HL-60/S4 treated with retinoic acid at 250 ng/mL for 4 days and 3 days (cell line): Measurements from ENCODE around the gene BRMS1L.
"Not testable (repeated sequence)": the region's sequence is repeated elsewhere in the genome, so short reads cannot be mapped to it uniquely, and the experiment has no call there.

Experiments used
- in situ Hi-C: fragments of 300-500 bp; cut with MboI; formaldehyde crosslinking; loops from 2 replicates; pipeline ENCODE4 v1.7.0; 2022; ENCODE audit warnings: low sequenced_read_pairs

The BRMS1L gene, protein sequence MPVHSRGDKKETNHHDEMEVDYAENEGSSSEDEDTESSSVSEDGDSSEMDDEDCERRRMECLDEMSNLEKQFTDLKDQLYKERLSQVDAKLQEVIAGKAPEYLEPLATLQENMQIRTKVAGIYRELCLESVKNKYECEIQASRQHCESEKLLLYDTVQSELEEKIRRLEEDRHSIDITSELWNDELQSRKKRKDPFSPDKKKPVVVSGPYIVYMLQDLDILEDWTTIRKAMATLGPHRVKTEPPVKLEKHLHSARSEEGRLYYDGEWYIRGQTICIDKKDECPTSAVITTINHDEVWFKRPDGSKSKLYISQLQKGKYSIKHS

DNA sequence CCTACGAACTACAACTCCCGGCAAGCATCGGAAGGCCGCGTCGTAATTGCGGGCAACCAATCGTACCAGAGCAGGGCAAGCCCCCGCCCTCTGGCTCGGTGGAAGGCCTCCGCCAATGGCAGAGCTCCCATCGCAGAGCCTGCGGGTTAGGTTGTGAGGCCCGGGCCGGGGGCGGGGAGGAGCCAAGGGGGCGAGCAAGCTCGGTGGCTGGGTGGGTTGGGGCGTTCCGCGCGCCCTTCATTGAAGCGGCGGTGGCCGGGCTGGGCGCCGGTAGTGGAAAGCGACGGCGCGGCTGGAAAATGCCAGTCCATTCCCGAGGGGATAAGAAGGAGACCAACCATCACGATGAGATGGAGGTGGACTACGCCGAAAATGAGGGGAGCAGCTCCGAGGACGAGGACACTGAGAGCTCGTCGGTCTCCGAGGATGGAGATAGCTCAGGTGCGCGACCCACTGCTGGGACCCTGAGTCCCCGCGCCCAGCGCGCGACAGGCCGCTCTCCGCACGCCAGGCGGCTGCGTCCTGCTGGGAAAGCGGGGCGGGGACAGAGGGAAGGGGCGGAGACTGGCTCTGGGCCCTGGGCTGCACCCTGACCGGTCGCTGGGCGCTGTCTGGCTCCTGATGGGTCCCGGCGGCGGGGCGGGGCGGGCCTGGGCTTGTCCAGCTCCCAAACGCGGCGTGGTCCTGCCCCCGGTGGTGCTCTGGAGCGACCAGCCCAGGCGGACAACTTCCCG is at the start of gene BRMS1L:
Gene BRMS1L, plus strand, starts transcription at position 121 of the 734 bp plus-strand sequence. Its CDS starts 179 bp downstream, at position 300.
- in situ Hi-C loops: no loop called here

DNA sequence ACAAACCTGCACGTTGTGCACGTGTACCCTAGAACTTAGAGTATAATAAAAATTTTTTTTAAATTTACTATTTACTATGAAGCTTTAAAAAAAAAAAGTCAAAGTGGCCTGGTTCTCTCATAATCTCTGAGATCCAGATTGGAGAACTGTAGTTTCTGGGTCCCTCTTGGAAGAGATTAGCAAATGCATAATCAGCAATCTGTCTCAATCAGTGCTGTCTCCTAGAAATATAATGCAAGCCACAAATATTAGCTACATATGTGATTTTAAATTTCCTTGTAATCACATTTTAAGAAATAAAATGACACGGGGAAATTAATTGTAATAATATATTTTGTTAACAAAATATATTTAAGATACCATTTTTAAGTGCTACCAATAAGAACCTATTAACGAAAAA is 49.3 kb upstream of the BRMS1L start:
- in situ Hi-C loops: no loop called here

DNA sequence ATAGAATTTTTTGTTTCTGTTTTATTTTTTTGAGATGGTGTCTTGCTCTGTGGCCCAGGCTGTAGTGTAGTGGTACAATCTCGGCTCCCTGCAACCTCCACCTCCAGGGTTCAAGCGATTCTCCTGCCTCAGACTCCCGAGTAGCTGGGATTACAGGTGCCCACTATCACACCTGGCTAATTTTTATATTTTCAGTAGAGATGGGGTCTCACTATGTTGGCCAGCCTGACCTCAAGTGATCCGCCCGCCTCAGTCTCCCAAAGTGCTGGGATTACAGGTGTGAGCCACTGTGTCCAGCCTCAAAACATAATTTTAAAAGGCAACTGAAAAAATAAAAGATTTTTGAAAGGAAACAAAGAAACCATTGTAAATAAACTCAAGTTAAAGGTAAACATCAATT is 48.6 kb upstream of the BRMS1L start:
- in situ Hi-C loops: not testable (repeated sequence)

DNA sequence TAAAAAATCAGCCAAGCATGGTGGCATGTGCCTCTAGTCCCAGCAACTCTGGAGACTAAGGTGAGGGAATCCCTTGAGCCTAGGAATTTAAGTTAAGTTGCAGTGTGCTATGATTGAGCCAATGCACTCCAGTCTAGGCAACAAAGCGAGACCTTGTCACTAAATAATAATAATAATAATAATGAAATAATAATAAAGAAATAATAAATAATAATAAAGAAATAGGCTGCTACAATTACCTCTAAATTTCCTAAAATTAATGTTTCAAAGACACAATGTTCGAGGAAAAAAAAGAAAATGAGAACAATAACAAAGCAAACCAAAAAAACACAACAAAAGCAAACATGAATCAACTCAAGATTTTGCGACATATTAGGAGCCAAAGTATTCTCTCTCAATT is 46.8 kb upstream of the BRMS1L start:
- in situ Hi-C loops: no loop called here

DNA sequence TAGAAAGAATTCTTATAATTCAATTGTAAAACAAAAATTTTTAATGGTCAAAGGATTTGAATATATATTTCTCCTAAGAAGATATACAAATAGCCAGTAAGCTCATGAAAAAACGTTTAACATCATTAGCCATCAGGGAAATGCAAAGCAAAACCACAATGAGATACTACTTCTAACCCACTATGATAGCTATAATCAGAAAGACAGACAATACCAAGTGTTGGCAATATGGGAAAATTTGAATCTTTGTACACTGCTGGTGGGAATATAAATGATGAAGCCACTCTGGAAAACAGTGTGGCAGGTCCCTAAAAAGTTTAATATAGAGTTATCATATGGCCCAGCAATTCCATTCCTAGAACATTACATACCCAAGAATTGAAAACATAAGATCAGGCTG is 42.4 kb upstream of the BRMS1L start:
- in situ Hi-C loops: no loop called here

DNA sequence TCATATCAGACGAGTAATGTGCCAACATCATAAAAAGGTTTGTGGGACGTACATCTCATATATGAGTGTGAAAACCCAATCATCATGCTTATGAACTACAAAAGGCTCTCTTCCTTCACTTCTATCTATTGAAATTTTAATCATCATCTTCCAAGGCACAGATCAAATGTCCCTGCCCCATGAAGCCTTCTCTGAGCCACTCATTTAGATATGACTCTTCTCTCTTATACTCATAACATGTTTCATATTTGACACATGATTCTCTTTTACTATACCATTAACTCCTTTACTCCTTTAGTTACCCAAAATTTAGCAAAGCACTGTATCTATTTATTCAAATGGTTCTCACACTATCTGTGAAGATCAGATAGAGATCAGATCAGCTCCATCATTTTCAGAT is 39.3 kb upstream of the BRMS1L start:
- in situ Hi-C loops: no loop called here

DNA sequence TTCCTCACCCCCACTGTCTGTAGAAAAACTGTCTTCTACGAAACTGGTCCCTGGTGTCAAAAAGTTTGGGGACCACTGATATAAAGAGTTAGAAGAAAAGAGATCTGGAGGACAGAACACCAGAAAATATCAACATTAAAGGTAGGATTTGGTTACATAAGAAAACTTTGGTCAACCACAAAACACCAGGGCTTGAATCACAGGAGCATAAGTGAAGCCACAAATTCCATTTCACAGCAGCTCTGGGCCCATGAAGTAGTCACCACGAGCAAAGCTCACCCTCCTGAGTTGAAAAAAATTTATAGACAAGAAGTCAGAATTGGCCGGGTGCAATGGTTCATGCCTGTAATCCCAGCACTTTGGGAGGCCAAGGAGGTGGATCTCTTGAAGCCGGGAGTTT is 36.5 kb upstream of the BRMS1L start:
- in situ Hi-C loops: no loop called here

DNA sequence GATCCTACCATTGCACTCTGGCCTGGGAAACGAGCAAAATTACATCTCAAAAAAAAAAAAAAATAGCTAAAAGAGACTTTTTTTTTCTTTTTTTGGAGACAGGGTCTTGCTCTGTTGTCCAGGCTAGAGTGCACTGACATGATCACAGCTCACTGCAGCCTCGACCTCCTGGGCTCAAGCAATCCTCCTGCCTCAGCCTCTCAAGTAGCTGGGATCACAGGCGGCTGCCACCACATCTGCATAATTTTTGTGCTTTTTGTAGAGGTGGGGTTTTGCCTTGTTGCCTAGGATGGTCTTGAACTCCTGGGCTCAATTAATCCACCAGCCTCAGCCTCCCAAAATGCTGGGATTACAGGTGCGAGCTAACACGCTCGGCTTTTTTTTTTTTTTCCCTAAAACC is 28.3 kb upstream of the BRMS1L start:
- in situ Hi-C loops: no loop called here

DNA sequence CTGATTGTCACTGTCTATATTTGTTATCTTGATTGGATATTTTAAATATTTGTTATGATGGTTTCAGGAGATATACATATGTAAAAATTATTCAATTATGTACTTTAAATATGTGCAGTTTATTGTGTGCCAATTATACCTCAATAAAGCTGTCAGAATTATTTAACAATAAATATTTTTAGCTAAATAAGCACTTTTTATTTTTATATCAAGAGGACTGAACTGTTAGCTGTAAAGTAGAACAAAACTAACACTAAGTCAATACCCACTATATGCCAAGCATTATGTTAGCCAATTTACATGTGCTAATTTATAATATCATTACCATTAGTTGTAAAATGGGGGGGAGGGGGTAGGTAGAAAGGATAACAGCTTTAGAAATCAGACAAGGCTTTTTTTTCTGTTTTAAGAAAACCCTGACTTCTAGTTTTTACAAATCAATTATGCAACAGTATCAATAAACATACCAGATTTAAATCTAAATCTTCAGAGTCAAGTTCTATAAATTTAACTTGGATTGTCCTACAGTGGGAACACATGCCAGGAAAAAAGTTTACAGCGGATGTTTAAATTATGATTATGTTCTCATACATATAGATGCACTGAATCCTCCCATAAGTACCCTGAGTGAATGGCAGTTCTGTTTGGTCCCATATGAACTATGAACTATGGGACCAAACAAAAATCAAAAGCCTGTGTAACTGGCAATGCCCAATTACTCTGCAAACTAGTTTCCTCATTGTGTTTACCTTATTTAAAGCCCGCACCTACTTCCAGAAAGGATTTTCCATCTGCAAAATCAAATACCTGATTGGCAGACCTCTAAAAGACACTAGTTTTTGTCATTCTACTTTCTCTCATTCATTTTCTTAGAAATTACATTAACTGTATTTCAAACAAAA is 19.9 kb upstream of the BRMS1L start:
- in situ Hi-C loops: no loop called here

DNA sequence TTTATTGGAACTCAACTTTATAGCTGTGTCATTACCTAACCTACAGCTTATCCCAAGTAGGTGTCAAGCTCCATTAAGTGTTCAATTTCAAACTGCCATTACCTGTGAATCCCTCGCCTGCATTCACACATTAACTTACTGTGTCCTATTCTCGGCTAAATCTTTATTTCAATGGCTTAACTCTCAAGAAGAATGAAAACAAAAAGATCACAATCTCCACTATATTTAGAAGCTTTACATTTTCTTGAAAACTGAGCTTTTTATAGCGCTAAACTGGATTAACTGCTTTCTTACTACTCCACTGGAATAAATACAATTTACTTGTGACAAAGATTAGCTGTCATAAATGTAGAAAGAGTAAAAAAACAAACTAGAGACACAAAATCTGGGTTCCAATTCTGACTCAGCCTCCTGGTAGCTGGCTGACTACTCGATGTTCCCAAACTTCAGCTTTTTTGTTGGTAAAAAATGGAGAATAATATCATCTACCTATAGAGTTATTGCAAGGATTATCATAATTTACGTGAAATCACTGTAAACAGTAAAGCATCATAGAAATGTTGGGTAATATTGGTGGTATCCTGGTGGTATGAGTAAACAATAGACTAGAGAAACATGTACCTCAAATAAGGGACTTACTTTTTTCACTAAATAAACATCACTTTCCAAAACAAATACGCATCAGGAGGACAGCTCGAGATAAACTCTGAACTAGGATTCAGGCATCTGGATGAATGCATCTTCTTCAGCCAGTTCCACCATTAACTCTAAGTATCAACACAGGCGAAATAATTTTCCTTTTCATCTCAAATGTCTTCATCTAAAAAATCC is 18.8 kb upstream of the BRMS1L start:
- in situ Hi-C loops: no loop called here

DNA sequence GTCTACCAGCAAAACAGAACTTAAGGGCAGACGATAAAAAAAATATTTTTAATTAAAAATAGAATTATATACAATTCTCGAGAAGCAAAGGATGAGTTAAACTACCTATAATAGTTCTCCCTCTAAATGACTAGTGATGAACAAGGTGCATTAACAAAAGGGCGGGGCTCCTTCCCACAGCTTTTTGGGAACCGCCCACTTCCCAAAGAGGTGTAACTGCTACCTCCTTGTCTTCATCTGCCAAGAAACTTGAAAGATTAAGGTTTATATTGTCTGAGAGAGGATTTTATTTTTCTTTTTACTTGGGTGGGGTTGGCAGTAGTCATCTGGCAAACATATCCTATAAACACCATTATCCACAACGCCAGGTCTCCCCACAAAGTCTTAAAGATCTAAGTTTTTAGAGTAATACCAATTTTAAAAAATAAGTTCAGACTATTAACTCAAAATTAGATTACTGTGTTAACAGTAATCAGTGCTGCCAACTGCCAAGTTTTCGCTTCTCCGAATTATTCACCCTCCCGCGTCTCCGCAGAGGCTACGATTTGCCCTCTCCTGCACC is 18.0 kb upstream of the BRMS1L start:
- in situ Hi-C loops: no loop called here

DNA sequence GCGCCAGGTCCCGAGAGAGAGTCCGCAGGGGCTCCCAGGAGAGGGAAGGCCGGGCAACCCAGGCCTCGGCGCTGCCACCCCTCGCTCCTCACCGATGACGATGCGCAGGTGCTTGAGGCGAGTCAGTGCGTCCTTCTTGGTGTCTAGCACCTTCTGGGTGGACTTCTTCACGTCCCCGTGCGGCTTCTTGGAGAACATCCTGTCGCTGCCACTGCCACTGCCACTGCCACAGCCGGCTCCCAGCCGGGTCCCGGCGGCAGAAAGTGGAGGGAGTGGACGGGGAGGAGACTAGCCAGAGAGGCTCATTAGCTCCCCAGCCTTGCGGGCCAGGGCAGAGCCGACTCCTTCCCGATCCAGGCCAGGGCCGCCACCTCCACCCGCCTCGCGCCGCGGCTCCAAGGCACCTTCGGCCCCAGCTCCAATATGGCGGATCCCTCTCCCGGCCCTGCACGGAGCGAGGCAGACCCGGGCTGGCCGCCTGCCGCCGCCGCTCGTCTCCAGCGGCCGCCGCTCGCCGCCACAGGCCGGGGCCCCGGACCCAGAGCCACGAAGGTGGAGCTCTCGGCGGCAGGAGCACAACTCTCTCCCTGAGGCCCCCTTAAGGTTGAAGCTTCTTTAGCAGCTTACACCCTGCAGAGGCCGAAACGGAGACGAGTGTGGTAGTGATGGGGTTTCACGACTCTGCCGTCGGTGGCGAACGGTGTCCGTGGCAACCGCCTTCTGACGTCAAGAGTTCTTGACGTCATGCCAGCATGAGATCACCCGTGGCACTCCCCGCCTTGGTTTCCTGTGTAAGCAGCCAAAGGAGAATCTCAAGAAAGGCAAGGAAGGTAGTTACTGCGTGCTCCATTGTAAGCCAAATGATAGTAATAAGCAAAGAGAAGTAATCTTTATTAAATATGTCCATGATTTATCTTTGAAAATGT is 17.2 kb upstream of the BRMS1L start, which contains the start of gene RALGAPA1:
Gene RALGAPA1, minus strand, starts transcription at position 658 of the 926 bp plus-strand sequence. Its CDS starts 460 bp downstream, at position 198.
- in situ Hi-C loops: not testable (repeated sequence)

DNA sequence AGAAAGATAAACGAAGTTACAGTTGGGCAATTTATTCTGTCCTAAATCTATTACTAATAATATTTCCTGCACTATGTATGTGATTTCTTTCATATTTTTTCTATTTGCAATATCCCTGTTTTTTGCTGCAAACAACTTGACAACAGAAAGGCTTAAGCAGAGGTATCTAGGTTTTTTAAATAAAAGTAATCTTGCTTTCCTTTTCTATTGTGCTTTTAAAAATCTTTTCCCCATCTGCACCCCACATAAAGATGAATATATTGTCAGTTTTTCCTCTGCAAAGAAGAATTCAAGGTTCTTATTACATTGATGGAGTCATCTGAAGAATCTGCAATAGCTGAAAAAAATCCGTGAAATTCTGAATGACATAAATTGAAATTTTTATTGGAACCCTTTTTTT is 16.5 kb upstream of the BRMS1L start:
- in situ Hi-C loops: no loop called here

DNA sequence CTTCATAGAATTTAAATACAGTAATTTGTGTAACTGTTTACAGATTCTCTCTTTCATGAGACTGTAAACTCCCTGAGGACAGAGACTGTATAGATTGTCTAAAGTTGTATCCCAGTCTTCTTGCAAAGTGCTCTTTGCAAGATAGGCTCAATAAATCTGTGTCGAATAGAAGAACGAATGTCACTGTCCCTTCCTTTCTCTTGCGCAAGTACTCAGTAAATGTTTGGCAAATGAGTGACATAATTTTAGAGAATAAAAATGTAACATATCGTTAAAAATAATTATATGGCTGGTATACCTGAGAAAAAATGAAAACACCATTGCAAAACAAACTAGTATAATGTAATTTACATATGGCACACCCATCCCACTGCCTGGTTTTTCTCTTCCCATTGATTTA is 15.2 kb upstream of the BRMS1L start:
- in situ Hi-C loops: no loop called here

DNA sequence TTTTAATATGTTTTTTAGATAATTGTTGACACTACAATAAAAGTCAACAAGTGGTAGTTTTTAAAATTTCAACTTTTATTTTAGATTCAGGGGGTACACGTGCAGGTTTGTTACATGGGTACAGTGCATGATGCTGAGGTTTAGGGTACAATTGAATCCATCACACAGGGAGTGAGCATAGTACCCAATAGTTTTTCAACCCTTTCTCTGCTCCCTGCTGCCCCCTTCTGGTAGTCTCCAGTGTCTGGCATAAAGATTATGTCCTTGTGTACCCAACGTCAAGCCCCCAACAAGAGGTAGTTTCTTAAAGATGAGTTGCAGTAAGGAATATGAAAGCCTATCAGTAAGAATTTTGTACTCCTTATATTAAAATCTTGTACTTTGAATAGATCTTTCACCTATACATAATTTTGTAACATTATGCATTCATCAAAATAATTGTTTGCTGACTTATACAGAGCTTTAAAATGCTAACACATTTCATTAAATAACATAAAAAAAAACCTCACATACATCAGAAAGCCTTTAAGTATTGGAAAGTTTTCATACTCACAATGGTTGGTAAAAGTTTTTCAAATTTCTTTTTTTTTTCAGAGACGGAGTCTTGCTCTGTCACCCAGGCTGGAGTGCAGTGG is 11.7 kb upstream of the BRMS1L start:
- in situ Hi-C loops: no loop called here

DNA sequence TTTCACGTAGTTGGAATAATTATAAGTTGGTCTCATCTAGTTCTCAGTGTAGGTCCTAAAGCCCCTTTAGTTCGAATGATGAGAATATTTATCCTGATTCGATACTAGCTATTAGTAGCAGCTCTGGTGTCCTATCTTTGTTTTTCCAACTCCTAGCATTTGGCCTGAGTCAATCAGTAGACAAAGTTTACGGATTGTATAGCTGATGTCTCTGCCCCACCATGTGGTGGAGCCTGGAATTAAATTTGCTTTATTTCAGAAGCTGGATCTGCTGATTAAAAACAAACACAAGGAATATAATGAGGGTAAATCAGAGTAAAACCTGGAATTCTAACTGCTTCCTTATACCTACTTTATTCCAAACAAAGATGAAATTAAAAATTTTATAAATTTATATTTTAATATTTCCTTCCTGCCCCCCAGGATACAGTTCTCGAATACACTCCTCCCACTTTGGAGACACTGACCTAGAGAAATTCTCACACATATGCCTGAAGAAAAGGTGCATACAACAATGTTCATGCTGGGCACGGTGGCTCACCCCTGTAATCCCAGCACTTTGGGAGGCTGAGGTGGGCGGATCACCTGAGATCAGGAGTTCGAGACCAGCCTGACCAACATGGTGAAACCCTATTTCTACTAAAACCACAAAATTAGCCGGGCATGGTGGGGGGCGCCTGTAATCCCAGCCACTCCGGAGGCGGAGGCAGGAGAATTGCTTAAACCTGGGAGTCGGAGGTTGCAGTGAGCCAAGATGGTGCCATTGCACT is 7.6 kb upstream of the BRMS1L start:
- in situ Hi-C loops: no loop called here

DNA sequence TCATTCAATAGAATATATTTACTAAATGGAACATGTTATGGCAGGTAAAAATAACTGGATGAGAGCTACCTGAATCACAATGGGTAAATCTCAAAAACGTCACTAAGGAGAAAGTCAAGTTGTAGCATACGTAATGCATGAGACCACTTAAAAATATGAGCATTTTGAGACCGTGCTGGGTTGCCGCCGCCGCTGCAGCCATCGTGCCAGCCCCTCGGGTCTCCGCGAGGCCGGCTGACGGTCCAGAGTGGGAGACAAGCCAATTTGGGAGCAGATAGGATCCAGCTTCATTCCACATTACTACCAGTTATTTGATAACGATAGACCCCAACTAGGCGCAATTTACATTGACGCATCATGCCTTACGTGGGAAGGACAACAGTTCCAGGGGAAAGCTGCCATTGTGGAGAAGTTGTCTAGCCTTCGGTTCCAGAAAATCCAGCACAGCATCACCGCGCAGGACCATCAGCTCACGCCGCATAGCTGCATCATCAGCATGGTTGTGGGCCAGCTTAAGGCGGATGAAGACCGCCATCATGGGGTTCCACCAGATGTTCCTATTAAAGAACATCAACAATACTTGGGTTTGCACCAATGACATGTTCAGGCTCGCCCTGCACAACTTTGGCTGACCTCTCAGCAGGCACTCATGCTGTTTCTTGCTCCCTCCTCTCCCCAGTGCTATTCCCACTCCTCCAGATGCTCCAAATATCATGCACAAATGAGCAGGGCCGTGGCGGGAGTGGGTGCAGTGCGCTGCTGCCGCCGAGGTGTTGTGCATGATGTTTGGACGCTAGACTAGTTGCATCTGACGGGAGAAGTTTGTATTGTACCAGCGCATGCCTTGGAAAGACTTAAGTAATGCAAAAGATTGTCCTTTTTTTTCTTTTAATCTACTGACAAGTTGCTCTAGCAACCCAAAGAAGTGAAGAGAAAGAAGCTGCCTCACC is 6.3 kb upstream of the BRMS1L start:
- in situ Hi-C loops: no loop called here
